ENCODE data around the gene MRPL19. TPM values are rescaled to one million over a fixed set of nuclear protein-coding genes. Genes with fewer than 3 reads are reported as not detected.

The MRPL19 gene
- total and polyA plus RNA-seq, 2 of the 13 experiments (the other 11 are each of a cell fraction or from before 2014, with no cell fraction given), result 43.2 to 163 TPM

GRCh38 chr2:75646583-75647425, at the start of gene MRPL19 (continued):
- TF ChIP-seq ARNTL (CRISPR knock-in tag; IDR thresholded peaks at IDR 0.05) (peak; percentile 52; the same call in 1 of the 2 replicates), RBM39 (IDR thresholded peaks at IDR 0.05; ENCODE audit: low read depth, low read length, poor library complexity, severe bottlenecking) (peak; percentile 57), RFX5 (IDR thresholded peaks at IDR 0.05; ENCODE audit: low read depth, low read length) (peak; percentile 24; the same call in 1 of the 2 replicates), CBFB (CRISPR knock-in tag; IDR thresholded peaks at IDR 0.05) (peak; percentile 52), ZNF577 (CRISPR knock-in tag; IDR thresholded peaks at IDR 0.05; ENCODE audit: borderline replicate concordance, low read depth) (peak; percentile 92; the same call in 1 of the 2 replicates), ZNF274 (CRISPR knock-in tag; IDR thresholded peaks at IDR 0.05) (peak; percentile 89), ZNF160 (CRISPR knock-in tag; IDR thresholded peaks at IDR 0.05) (0 out of 2 replicates have a peak, but pooled peaks have one; percentile 18), PBX3 (CRISPR knock-in tag; IDR thresholded peaks at IDR 0.05; ENCODE audit: borderline replicate concordance) (no peak), SIX1 (CRISPR knock-in tag; IDR thresholded peaks at IDR 0.05; ENCODE audit: borderline replicate concordance) (peak; percentile 51; the same call in 1 of the 2 replicates), ZNF777 (CRISPR knock-in tag; IDR thresholded peaks at IDR 0.05) (peak; percentile 71), ZNF605 (CRISPR knock-in tag; IDR thresholded peaks at IDR 0.05) (peak; percentile 80), DBP (CRISPR knock-in tag; IDR thresholded peaks at IDR 0.05; ENCODE audit: not compliant biosample characterization) (no peak), RARA (CRISPR knock-in tag; IDR thresholded peaks at IDR 0.05) (no peak; the same call in none of the 2 replicates), ZNF672 (CRISPR knock-in tag; IDR thresholded peaks at IDR 0.05) (no peak), HBP1 (CRISPR knock-in tag; IDR thresholded peaks at IDR 0.05; ENCODE audit: low read depth) (peak; percentile 54), KIAA2018 (CRISPR knock-in tag; IDR thresholded peaks at IDR 0.05; ENCODE audit: borderline replicate concordance) (0 out of 2 replicates have a peak, but pooled peaks have one; percentile 52), ZSCAN25 (CRISPR knock-in tag; IDR thresholded peaks at IDR 0.05) (peak; percentile 89)

All from HepG2 (cell line).